Fibroblast of lung (primary cell): ENCODE results near the gene TAS2R41.

Experiments used
- EZH2 ChIP-seq: IDR thresholded peaks from 2 replicates; pipeline ENCODE4 v1.5.1; 2012; ENCODE audit warnings: low read length, control low read depth, mild to moderate bottlenecking; ENCODE audit errors: missing control alignments
- TF ChIP-seq, protein P1 (sequence below), 2 donors: IDR thresholded peaks in 1 of 2; conservative IDR thresholded peaks in 1 of 2; 1 replicate in 1 of 2; 2 replicates in 1 of 2; pipeline ENCODE4 v1.5.1; 2011 to 2012; ENCODE audit warnings: low read length in 2 of 2, control low read depth in 1 of 2, inconsistent platforms in 1 of 2, low read depth in 1 of 2, mild to moderate bottlenecking in 1 of 2

GRCh38 chr7:143454091-143454680, 23.5 kb upstream of the TAS2R41 start:
- no peak for TF ChIP-seq EZH2
- TF ChIP-seq, protein P1, sequence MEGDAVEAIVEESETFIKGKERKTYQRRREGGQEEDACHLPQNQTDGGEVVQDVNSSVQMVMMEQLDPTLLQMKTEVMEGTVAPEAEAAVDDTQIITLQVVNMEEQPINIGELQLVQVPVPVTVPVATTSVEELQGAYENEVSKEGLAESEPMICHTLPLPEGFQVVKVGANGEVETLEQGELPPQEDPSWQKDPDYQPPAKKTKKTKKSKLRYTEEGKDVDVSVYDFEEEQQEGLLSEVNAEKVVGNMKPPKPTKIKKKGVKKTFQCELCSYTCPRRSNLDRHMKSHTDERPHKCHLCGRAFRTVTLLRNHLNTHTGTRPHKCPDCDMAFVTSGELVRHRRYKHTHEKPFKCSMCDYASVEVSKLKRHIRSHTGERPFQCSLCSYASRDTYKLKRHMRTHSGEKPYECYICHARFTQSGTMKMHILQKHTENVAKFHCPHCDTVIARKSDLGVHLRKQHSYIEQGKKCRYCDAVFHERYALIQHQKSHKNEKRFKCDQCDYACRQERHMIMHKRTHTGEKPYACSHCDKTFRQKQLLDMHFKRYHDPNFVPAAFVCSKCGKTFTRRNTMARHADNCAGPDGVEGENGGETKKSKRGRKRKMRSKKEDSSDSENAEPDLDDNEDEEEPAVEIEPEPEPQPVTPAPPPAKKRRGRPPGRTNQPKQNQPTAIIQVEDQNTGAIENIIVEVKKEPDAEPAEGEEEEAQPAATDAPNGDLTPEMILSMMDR (conservative IDR thresholded peaks at IDR 0.05 in 1 of 2, IDR thresholded peaks at IDR 0.05 in 1 of 2; ENCODE audit: low read depth in 1 of 2, low read length in 2 of 2) = no peak
